A673 (cell line): Measurements from ENCODE around the gene TUBGCP3.

ENCODE experiments used
- CTCF ChIP-seq: fragments of 300-800, 200-600 bp; sonication (generic); conservative IDR thresholded peaks from 2 replicates; pipeline ENCODE4 v1.5.1; 2017; ENCODE audit warnings: low read depth, mild to moderate bottlenecking, antibody characterized with exemption, low read length, moderate library complexity, mixed read lengths
- EZH2 ChIP-seq: fragments of 200-600 bp; sonication (generic); IDR thresholded peaks from 2 replicates; pipeline ENCODE4 v1.6.1; 2017; ENCODE audit warnings: borderline replicate concordance, low read depth, mild to moderate bottlenecking, mixed read lengths, antibody characterized with exemption, low read length; ENCODE audit not compliant: poor library complexity, severe bottlenecking

GRCh38 chr13:112510987-112511685 lies 76.8 kb downstream of the TUBGCP3 start:
- TF ChIP-seq CTCF (no peak), EZH2 (no peak)
